OCI-LY7 (cell line): ENCODE results near the gene ITGB7. TPM values are rescaled to one million over a fixed set of nuclear protein-coding genes. Genes with fewer than 3 reads are reported as not detected.

Experiments
- BruUV-seq: library from RNA; stranded (reverse); fragments of 400-500 nt; replicated peaks from 2 replicates; lab custom pipeline; 2021; lab: Mats Ljungman, UMichigan
- CTCF ChIA-PET: fragments of 300-600 bp; sonication (Branson Sonifier 250); formaldehyde crosslinking; loops from one replicate; lab custom pipeline; 2022; ENCODE audit warnings: antibody characterized with exemption; ENCODE audit not compliant: unreplicated experiment; lab: Charles Lee
- POLR2A ChIA-PET: fragments of 300-600 bp; sonication (Branson Sonifier 250); formaldehyde crosslinking; loops from one replicate; lab custom pipeline; 2022; ENCODE audit warnings: antibody characterized with exemption; lab: Charles Lee
- DNase-seq: peaks from one replicate; pipeline ENCODE4 v3.0.0-alpha.2; 2015; ENCODE audit warnings: low spot score
- H2AFZ ChIP-seq: fragments of 200-600 bp; sonication (generic), shearing (Covaris generic); 2 replicates; pipeline ENCODE4 v1.6.1; 2014; ENCODE audit warnings: mild to moderate bottlenecking, antibody characterized with exemption, low read length, moderate library complexity
- H3K27ac ChIP-seq: fragments of 200-600 bp; sonication (generic); 2 replicates; pipeline ENCODE4 v1.5.1; 2014; ENCODE audit warnings: mixed run types, low read depth, mild to moderate bottlenecking, moderate library complexity, low read length, inconsistent platforms; ENCODE audit not compliant: poor library complexity, severe bottlenecking
- H3K36me3 ChIP-seq: fragments of 200-600 bp; sonication (generic); 2 replicates; pipeline ENCODE4 v1.6.1; 2014; ENCODE audit warnings: mild to moderate bottlenecking, antibody characterized with exemption, low read length, moderate library complexity, mixed read lengths; ENCODE audit not compliant: insufficient read depth
- H3K4me1 ChIP-seq: fragments of 200-600 bp; sonication (generic); 2 replicates; pipeline ENCODE4 v1.5.1; 2014; ENCODE audit warnings: mild to moderate bottlenecking, low read length; ENCODE audit not compliant: insufficient read depth, poor library complexity, severe bottlenecking
- H3K4me2 ChIP-seq: fragments of 200-600 bp; sonication (generic); 2 replicates; pipeline ENCODE4 v1.6.1; 2014; ENCODE audit warnings: mild to moderate bottlenecking, low read length
- H3K4me3 ChIP-seq: fragments of 200-600 bp; sonication (generic); 2 replicates; pipeline ENCODE4 v1.5.1; 2014; ENCODE audit warnings: mild to moderate bottlenecking, low read depth, low read length; ENCODE audit not compliant: poor library complexity, severe bottlenecking
- H3K79me2 ChIP-seq: fragments of 200-600 bp; sonication (generic); 2 replicates; pipeline ENCODE4 v1.6.1; 2016; ENCODE audit warnings: low read depth, mild to moderate bottlenecking, low read length, moderate library complexity, mixed read lengths; ENCODE audit not compliant: insufficient read depth
- H3K9me2 ChIP-seq: fragments of 200-600 bp; sonication (generic); 2 replicates; pipeline ENCODE4 v1.6.1; 2016; ENCODE audit warnings: mild to moderate bottlenecking, low read length, mixed read lengths; ENCODE audit not compliant: insufficient read depth
- H3K9me3 ChIP-seq: fragments of 200-600 bp; sonication (generic); 2 replicates; pipeline ENCODE4 v1.6.1; 2014; ENCODE audit warnings: mild to moderate bottlenecking, mixed run types, low read length, mixed read lengths
- H4K20me1 ChIP-seq: fragments of 200-600 bp; sonication (generic); 2 replicates; pipeline ENCODE4 v1.6.1; 2014; ENCODE audit warnings: mild to moderate bottlenecking, antibody characterized with exemption, low read length, moderate library complexity, mixed read lengths; ENCODE audit not compliant: insufficient read depth
- EZH2phosphoT487 ChIP-seq: fragments of 200-600 bp; sonication (generic); IDR thresholded peaks from 2 replicates; pipeline ENCODE4 v1.6.1; 2018; ENCODE audit warnings: low read depth, borderline replicate concordance, mild to moderate bottlenecking, mixed run types, antibody characterized with exemption, low read length, moderate library complexity, mixed read lengths
- intact Hi-C: fragments of 100-400 bp; cut with micrococcal nuclease; formaldehyde crosslinking; loops from one replicate; pipeline ENCODE4 v1.10.0; 2022; ENCODE audit not compliant: unreplicated experiment
- total RNA-seq, 2 experiments: library from RNA; depleted of rRNA in 1 of 2; stranded (reverse); fragments of >200 nt in 1 of 2; shearing (Covaris generic) in 1 of 2; gene quantifications; 2 replicates each; pipeline ENCODE4 v1.2.3, GENCODE V29; 2014 to 2022
- TF ChIP-seq, protein P1 (sequence below): fragments of 200-600 bp; sonication (generic); conservative IDR thresholded peaks from 2 replicates; pipeline ENCODE4 v1.5.1; 2014; ENCODE audit warnings: mild to moderate bottlenecking, antibody characterized with exemption, low read length, moderate library complexity, mixed read lengths

Gene ITGB7
- total RNA-seq, 2 experiments from 2014 or later, result 51.7 to 207 TPM

DNA sequence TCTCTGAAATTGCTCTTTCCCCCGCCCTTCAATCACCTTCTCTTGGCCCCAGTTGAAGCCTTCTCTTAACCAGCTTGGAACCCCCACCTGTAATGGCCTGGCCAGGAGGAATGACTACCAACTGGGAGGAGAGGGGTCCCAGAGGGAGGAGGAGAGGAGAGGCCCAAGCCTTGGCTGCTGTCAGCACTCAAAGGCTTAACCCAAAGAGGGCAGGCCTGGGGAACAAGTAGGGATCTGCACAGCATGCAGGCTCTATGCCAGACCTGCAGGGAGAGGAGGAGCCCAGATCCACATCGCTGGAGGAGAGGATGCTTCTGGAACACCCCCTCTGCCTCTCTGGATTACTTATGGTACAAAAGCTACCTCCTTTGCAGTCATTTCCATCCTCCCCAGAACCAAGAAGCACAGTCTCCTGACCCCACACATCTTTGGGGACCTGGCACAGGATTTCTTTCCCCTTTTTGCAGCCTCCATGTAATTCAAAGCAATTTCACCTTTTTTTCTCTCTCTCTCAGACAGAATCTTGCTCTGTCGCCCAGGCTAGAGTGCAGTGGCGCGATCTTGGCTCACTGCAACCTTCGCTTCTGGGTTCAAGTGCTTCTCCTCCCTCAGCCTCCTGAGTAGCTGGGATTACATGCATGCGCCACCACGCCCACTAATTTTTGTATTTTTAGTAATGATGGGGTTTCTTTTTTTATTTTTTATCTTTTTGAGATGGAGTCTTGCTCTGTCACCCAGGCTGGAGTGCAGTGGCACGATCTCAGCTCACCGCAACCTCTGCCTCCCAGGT is 18.8 kb upstream of the ITGB7 start:
- H4K20me1 ChIP-seq, result no peaks in the 10 kb centered on the region
- CTCF ChIA-PET, result no interaction called here
- no peak overlapping the region for H3K27ac ChIP-seq
- H3K4me1 ChIP-seq, result peaks cover 34% of the 10 kb centered on the region
- no peaks in the 10 kb centered on the region for H3K79me2 ChIP-seq
- POLR2A ChIA-PET, result interaction anchor here (0.6 kb wide), 2 partner anchors 52 to 155 kb away, joined by 4 to 7 read pairs; no protein-coding TSS in a partner anchor
- H3K4me2 ChIP-seq, result no peak overlapping the region
- BruUV-seq, result no TSS peak
- no peaks in the 10 kb centered on the region for H3K36me3 ChIP-seq
- H3K4me3 ChIP-seq, result no peak overlapping the region
- no peaks in the 10 kb centered on the region for H3K9me3 ChIP-seq
- no peak overlapping the region for H2AFZ ChIP-seq
- no peak for DNase-seq
- intact Hi-C loops, result no loop called here
- H3K9me2 ChIP-seq, result no peaks in the 10 kb centered on the region
- TF ChIP-seq, protein P1, sequence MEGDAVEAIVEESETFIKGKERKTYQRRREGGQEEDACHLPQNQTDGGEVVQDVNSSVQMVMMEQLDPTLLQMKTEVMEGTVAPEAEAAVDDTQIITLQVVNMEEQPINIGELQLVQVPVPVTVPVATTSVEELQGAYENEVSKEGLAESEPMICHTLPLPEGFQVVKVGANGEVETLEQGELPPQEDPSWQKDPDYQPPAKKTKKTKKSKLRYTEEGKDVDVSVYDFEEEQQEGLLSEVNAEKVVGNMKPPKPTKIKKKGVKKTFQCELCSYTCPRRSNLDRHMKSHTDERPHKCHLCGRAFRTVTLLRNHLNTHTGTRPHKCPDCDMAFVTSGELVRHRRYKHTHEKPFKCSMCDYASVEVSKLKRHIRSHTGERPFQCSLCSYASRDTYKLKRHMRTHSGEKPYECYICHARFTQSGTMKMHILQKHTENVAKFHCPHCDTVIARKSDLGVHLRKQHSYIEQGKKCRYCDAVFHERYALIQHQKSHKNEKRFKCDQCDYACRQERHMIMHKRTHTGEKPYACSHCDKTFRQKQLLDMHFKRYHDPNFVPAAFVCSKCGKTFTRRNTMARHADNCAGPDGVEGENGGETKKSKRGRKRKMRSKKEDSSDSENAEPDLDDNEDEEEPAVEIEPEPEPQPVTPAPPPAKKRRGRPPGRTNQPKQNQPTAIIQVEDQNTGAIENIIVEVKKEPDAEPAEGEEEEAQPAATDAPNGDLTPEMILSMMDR, result no peak
- no peak for TF ChIP-seq EZH2phosphoT487

DNA sequence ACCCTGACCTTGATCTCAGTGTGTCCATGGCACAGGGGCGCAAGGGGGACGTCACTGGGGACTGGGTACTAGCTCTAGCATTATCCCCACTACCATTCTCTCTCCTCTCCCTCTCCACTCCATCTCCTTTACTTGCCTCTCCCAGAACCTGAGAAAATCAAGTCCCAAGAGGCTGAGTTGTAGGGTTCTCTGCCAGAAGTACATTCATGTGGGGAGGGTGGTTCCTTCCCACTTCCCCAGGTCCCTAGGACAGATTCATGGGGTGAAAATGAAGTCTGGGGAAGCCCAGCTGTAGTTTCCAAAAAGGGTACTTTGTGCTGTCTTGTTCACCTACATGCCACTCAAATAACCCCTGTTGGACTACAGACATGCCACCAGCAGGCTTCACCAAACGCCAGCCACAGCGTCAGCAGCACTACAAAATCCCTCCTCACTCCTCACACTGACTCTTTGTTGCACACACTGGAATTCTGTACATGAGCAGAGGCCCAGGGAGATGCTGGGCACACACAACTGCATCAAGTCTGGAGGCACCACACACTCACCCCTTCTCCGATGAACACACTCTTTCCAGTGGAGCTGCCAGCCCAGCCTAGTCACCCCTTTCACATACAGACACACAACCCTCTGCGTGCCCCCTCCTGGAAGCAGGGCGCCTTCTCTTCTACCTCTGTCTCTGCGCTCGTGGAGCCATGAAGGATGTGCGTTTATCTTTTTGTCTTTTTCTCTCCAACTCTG is 18.0 kb upstream of the ITGB7 start:
- no peaks in the 10 kb centered on the region for H3K79me2 ChIP-seq
- ChIA-PET POLR2A (no interaction called here), CTCF (no interaction called here)
- no peaks in the 10 kb centered on the region for H3K36me3 ChIP-seq
- H3K9me3 ChIP-seq, result no peaks in the 10 kb centered on the region
- H3K27ac ChIP-seq, result no peak overlapping the region
- no peaks in the 10 kb centered on the region for H4K20me1 ChIP-seq
- no peak for TF ChIP-seq EZH2phosphoT487
- TF ChIP-seq, protein P1, result no peak
- DNase-seq, result no peak
- intact Hi-C loops, result no loop called here
- no peaks in the 10 kb centered on the region for H3K9me2 ChIP-seq
- no TSS peak for BruUV-seq
- H3K4me1 ChIP-seq, result peaks cover 34% of the 10 kb centered on the region
- H2AFZ ChIP-seq, result no peak overlapping the region
- H3K4me3 ChIP-seq, result no peak overlapping the region
- no peak overlapping the region for H3K4me2 ChIP-seq
